SHP77 treated with DMSO at 0.1 percent for 48 hours (cell line): ENCODE results near the gene ARPC4.

Source experiments
- DNase-seq: peaks from one replicate; lab custom pipeline; 2025; lab: John Stamatoyannopoulos, UW

The ARPC4 gene

DNA sequence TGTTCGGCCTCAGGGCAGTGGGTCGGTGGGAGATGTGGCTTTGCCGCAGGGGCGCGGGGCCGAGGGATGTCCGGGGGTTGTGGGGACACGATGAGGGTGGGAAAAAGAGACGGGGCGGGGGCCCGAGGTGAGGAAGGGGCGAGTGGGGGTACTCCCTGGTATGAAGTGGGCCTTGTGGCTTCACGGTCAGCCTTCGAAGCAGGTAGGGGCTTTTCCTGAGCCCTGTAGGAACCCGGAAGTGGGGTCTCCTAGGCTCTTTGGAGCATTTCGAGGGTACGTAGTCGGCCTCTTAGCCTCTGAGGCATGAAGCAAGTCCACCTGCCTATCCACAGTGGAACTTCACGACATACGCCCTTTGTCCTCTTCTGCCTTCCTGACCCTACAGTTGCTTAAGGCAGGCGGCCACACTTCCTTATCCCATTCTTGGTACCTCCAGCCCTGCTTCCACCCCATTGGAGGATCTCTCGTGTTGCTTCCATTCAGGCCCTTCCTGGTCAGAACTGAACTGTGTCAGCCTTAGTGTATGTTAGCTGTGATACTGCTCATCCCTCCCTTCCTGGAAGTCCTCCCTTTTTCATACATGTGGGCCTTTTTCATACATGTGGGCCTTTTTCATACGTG is 389 bp downstream of the ARPC4 start:
- DNase-seq: no peak

DNA sequence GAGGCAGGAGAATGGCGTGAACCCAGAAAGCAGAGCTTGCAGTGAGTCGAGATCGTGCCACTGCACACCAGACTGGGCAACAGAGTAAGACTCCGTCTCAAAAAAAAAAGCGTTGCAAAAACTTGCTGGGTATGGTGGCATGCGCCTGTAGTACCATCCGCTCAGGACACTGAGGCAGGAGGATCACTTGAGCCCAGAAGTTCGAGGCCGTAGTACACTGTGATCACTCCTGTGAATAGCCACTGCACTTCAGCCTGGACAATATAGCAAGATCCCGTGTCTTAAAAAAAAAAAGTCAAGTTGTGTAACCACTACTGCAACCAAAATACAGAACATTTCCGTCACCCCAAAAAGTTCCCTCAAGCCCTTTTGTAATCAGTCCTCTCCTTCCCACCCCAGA is 1.5 kb downstream of the ARPC4 start:
- DNase-seq: no peak

DNA sequence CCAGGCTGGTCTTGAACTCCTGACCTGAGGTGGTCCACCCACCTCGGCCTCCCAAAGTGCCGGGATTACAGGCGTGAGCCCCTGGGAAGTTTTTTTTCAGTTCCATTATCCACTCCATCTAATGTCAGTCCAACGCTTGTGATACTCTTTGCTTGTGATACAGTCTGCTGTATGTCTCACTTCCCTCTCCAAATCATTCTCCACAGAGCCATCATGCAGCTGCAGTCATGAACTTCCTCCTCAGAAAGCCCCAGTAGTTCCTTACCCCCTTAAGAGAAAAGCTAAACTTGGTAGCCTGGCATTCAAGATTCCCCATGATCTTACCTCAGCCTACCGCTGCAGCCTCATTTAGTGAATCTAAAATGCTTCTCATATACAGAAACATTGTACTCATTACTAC is 2.3 kb downstream of the ARPC4 start:
- no peak for DNase-seq

DNA sequence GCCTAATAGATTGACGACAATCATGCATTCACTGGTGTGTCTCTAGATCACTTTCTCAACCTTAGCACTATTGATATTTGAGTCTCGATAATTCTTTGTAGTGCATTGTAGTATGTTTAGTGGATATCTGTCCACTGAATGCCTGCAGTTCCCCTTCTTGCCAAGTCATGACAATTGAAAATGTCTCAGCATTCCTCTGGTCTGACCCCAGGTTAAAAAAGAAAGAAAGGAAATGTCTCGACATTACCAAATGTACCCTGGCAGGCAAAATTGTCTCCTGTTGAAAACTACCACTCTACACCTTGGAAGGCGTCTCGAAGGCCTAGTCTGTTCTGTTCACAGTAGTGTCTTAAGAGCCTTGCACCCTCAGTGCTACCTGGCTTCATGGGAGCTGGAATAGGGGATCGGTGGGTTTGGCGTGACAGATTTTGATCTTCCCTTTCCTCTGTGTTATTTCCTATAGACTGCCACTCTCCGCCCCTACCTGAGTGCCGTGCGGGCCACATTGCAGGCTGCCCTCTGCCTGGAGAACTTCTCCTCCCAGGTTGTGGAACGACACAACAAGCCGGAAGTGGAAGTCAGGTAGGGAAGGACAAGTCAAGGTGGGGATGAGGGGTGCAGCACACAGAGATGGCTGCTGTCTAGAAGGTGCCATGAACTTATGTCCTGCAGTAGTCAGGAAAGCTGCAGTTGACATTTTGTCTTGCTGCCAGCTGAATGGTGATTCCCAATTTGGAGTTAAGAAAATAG is 4.5 kb downstream of the ARPC4 start:
- no peak for DNase-seq

DNA sequence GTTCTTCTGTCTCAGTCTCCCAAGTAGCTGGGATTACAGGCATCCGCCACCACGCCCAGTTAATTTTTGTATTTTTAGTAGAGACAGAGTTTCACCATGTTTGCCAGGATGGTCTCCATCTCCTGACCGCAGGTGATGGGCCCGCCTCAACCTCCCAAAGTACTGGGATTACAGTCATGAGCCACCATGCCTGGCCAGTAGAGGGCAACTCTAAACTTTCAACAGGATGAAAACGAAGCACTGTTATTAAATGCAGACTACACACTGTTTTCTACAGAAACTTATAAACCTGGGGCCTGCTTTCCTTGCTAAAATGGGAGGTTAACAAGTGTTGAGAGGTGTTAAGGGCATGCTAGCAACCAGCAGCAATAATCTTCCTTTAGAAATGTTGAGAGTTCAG is 7.6 kb downstream of the ARPC4 start:
- no peak for DNase-seq

DNA sequence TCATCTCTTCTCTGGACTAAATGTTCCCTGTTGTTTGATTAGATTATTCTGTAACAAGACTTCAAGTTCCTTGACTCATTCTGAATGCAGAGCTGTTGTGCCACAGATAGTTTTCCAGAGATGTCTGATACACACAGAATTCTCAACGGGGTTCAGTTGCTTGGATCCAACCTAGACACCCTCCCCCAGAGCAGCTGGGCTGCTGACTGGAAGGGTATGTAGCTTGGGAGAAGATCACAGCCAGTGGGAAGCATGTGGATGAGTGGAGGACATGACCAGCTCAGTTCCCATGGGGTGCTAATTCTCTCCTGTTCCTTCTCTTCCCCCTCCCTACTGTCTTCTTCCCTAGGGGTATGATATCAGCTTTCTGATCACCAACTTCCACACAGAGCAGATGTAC is 10.6 kb downstream of the ARPC4 start:
- no peak for DNase-seq

DNA sequence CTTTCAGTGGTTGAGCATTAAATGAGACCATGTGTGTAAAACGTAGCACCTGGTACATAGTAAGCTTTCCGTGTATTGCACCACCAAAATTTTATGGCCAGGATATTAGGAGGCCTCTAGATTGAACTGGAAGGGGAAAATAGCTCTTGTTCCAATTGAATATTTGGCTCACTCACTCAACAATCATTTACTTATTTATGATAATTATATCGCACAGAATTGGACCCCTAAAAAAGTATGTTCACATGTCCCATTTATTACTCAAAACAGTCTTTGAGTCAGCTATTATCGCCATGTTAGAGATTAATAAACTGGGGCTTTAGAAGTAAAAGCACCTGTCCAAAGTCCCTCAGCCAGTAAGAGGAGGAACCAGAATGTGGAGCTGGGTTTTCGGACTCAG is 12.1 kb downstream of the ARPC4 start:
- no peak for DNase-seq

DNA sequence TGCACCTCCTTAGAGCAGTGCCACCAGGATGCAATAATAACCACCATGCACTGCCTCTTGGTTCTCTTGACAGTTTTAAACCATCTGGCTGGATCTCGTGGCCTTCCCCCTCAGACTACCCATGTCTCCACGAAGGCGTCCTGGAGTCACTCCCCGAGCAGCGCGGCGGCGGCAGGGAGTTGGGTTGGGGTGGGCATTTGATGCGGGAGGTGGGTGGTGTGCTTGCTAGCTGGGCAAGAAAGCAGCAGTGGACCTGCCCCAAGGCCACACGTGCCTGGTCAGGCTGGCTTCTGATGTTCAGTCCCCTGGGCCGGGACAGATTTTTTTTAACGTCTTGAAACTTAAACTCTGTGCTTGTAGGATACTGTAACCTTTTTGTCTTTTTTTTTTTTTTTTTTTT is 13.3 kb downstream of the ARPC4 start:
- no peak for DNase-seq

DNA sequence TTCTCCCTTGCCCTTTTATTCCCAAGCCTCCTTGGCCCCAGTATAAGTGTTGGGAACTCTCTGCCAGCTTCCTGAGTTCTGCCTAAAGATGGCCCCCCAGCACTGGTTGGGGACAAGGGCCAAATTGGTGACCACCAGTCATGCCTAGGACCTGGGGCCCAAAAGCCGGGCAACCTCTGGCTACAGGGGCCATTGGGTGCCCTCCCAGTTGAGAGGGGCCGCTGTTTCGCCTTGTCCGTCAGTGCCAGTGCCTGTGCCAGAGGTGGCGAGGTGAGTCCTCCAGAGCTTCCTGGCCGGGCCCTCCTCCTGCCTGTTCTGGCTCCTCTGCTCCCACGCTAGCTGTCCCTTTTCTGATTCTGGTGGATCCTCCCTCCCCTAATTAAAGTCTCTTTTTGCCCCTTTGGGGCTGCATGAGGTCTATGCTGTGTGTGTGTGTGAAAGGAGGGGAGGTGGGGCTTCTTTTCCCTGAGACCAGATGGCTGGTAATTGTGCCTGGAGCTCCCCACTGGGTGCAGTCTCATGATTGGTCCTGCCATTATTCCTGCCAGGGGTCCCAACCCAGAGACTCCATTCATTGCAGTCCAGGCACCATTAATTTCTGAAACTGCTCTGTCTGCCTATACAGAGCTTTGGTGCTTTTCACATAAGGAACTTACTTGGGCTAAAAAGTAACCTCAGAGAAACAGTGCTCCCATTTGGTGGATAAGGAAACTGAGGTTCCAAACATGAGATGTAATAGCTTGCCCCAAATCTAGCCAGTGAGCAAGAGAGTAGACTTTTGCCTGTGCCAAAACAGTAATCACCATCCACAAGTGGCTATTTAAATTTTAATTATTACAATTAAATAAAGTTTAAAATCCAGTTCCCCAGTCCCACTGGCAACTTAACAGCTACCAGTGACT is 14.1 kb downstream of the ARPC4 start:
- no peak for DNase-seq

DNA sequence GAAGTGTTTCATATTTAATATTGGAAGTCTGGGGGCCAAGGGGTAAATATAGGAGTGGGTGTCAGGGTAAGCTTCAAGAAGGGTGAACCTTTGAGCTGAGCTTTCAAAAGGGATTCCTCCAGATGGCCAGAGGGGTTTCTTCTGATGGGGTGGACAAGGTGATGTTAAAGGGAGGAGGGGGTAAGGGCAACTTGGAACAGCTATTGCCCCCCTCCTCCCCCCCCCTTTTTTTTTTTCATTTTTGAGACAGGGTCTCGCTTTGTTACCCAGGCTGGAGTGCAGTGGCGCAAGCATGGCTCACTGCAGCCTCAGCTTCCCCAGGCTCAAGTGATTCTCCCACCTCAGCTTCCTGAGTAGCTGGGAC is 15.1 kb downstream of the ARPC4 start:
- no peak for DNase-seq

DNA sequence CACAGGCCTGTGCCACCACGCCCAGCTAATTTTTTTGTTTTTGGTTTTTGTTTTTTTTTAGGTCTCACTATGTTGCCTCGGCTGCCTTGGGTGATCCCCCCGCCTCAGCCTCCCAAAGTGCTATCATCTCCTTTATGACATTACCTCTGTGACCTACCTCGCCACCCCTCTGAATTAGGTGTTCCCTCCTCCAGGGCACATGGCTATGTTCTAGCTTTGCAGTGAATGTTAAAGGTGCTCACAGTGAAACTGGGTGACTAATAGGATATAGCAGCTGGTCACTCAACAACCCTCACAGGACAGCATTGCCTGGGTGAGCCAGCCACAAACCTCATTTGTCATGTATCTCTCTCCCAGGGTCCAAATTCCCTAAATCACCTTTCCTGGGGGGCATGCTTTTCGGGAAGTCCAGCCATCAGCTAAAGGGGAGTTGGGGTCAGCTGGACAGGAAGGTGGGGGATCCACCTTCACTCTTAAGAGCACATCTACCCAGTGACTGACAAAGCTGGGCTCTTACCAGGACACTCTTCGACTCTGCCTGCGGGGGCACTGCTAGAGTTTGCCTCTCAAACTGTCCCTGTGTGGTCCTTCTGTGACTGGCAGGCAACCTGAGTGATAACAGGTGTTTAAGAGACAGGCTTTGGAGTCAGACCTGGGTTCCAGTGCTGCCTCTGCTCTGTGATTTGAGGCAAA is 15.6 kb downstream of the ARPC4 start:
- DNase-seq: peak; percentile 34

DNA sequence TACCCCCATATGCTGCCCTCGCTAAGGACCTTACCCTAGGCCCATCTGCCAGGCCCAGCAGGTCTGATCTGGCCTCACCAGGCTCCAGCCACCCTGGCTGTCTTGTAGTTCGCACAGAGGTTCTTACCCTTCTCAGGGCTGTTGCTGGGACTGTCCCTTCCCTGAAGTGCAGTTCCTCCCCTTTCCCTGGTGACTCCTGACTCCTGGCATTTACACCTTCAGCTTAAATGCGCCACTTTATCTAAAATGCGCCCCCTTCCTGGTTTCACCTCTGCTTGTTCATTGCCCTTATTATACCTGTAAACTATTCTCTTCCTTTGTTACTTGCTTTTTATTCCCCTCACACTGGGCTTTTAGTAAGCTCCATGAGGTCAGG is 16.3 kb downstream of the ARPC4 start:
- no peak for DNase-seq

DNA sequence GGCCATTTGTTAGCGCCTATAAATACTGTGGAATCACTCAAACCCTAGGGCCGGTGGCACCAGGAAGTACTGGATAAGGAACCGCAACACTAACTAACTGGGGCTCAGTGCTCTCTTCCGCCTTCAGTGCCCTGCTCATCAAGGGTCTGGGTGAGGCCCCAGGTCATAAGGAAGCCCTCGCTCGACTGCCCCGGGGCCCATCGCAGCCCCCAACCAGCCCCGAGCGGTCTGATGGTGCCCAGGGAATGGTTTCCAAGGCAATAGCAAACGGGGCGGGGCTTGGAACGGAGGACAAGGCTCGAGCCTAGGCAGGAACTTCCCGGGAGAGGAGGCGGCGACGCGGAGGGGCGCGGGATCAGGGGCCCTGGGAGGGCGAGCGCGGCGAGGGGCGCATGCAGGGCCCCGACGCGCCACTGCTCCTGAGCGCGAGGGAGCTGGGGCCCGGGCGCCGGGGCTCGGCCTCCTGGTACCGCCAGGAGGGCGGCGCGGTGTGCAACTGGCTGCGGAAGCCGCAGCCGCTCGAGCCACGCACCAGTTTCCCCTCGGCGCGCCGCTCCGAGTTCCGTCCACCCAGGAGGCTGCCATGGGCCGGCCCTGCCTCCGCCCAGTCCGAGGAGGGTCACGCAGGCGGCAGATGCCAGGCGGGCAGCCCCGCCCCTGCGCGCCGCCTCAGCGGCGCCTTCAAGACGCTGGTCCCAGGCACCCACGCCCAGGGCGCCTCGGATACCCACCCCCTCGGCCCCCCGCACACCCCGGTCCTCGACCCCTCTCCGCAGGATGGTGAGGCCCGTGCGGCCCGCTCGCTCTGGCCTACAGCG is 16.9 kb downstream of the ARPC4 start, which contains the start of gene TTLL3:
TTLL3 (plus strand) TSS at position 648 of the 818 bp plus-strand sequence. CDS start 400 bp downstream, outside the sequence.
- DNase-seq: peak; percentile 20

DNA sequence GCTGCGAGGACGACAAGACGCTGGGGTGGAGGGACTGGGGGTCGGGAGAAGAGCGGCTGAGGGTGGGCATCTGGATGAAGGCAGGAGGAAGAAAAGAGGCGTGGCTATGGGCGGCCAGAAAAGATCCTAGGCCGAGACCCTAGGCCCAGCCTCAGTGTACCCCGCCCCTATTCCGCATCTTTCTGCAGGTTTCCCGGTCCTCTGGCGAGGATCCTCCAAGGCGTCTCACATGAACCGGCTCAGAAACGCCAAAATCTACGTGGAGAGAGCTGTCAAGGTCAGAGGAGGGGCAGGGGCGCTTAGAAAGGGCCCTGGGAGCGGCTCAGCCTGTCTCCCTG is 17.5 kb downstream of the ARPC4 start:
- no peak for DNase-seq

DNA sequence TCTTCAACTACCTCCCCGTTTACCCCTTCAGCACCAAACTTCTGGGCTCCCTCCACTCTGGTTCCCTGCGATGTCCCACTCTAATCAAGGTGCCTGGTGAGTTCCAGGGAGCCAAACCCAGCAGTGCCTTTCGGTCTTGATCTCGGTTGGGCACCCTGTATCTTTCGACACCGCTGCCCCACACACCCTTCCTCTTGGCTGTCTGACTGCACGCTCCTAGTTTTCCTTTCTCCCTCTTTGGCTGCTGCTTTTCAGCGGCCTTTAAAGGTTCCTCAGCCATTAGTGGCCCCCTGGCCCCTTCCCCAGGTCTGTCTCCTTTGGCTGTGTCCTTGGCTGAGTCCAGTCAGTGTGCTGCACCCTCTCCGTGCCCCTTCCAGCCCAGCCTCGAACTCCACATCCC is 18.0 kb downstream of the ARPC4 start:
- DNase-seq: no peak

DNA sequence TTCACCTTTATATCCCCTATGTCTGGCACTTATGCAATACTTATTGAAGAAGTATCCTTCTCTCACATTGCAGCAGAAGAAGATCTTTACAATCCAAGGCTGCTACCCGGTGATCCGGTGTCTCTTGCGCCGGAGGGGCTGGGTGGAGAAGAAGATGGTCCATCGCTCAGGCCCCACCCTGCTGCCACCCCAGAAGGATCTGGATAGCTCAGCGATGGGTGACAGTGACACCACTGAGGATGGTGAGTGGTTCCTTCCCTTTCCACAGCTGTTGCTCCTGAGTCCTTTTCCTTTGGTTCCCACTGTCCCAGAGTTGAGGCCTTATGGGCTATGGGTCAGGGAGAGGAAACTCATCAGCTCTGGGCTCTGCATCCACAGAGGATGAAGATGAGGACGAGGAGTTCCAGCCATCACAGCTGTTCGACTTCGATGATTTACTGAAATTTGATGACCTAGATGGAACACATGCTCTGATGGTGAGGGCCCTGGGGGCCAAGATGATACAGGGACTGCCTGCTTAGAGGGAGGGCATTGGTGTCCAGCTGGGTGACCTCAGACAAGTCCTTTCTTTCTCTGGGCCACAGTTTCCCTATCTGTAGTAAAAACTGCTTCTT is 20.1 kb downstream of the ARPC4 start:
- no peak for DNase-seq

DNA sequence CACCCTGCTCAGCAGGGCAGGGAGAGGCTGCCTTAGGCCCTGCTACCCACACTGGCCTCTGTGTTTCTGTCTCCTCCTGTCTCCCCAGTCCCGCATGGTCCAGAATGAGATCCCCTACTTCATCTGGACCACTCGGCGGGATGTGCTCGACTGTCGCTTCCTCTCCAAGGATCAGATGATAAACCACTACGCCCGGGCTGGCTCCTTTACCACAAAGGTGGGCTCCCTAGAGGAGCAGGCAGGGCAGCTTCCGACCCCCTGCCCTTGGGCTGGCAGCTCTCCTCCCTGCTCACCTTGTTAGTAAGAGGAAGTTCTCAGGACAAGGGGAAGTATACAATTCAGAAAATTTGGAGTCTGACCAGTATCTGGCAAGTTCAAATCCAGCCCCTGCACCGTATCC is 23.1 kb downstream of the ARPC4 start:
- no peak for DNase-seq

DNA sequence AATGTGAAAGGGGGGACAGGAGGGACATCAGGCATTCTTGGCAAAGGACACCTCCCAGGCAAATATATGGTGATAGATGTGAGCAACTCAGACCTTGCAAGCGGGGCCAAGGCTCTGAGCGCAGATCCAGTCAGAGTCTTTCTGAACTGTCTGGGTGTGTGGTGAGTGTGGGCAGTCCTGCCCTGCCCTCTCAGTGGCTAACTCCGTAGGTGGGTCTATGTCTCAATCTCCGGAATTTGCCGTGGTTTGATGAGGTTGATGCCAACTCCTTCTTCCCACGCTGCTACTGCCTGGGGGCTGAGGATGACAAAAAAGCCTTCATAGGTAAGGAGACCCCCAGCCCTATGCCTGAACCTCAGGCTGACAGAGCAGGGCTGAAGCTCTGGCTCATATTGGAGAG is 24.6 kb downstream of the ARPC4 start:
- DNase-seq: no peak

DNA sequence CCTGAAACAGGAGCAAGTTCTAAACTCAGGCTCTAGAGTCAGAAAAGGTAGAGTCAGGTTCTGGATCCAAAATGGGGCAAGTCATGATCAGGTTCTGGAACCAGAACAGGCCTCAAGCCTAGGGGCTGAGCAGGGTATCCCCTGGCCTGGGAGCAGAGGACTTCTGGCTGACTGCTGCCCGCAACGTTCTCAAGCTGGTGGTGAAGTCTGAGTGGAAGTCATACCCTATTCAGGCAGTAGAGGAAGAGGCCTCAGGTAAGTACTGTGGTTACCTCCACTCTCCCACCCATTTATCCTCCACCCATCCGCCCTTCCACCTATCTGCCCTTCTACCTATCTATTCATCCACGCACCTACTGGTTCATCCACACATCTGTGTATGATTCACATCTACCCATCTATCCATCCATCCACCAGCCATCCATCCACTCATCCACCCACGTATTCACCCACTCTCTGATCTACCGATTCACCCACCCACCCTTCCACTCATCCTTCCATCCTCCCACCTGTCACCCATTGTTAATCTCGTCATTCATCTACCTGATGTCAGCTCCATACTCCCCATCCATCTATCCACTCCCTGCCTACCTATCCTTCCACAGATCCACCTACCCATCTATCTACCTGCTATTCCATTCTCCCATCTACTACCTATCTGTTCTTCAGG is 25.9 kb downstream of the ARPC4 start:
- DNase-seq: no peak

DNA sequence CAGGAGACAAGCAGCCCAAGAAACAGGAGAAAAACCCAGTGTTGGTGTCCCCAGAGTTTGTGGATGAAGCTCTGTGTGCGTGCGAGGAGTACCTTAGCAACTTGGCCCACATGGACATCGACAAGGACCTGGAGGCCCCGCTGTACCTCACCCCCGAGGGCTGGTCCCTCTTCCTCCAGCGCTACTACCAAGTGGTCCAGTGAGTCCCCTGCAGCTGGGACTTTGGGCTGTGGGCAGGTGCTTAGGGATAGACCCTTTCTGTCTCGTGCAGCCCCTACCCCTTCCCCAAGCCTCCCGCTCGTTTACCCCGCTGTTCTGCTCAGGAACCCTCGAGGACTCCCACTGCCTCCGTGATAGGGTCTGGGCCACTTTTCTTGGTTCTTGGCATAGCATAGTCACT is 27.7 kb downstream of the ARPC4 start:
- no peak for DNase-seq

DNA sequence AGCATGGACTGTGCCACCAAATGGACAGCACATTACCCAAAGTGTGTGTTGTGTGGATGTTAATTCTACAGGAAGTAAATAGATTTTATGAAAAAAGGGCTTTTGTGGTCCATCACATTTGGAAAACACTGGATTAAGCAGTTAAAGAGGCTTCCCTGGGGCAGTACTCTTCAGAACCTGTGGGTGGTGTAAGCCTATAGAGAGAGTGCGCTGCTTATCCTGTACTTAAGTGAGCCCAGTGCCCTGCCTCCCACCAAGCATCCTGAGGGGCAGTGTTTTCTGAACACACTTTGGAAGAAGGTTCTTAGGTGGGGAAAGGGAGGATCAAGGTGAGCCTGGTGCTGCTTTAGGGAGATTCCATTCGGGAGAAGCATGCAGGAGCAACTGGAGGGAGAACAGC is 28.1 kb downstream of the ARPC4 start:
- DNase-seq: no peak
